Measurements from ENCODE around the gene DLGAP4. TPM values are rescaled to one million over a fixed set of nuclear protein-coding genes. Genes with fewer than 3 reads are reported as not detected.

The DLGAP4 gene
- total RNA-seq, 2 donors from 2014 or later = 23.1 to 60.0 TPM

DNA sequence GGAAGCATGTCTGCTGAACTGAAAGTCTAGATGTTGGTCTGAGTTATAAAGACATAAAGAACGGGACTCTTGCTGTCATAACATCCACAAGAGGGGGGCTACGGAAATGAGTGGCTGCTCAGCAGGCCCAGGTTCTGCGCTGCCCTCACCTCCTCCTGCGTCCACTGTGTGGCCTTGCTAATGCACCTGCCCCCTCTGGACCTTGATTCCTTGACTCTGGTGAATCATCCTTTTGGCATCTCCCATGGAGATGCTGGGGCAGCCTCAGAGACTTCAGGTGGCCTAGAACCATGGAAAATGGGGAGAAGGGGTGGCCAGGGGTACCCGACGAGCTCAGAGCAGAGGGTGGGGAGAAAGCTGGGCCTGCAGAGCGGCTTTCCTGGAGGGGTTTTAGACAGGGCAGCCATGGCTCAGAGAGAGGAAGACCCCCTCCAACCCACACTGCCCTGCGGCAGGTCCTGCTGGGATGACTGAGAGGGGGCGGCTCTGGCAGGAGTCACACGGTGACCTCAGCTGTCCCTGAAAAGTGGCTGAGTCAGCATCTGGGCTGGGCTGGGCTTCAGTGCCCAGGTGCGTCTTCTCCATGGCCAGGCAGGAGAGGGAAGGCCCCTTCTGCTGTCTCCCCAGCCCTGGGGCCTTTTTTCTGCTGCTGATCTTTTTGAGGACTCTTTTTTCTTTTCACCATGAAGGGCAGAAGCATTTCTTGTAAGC lies 46.9 kb downstream of the DLGAP4 start:
- no peak overlapping the region for H3K4me3 ChIP-seq
- TF ChIP-seq, protein P1, sequence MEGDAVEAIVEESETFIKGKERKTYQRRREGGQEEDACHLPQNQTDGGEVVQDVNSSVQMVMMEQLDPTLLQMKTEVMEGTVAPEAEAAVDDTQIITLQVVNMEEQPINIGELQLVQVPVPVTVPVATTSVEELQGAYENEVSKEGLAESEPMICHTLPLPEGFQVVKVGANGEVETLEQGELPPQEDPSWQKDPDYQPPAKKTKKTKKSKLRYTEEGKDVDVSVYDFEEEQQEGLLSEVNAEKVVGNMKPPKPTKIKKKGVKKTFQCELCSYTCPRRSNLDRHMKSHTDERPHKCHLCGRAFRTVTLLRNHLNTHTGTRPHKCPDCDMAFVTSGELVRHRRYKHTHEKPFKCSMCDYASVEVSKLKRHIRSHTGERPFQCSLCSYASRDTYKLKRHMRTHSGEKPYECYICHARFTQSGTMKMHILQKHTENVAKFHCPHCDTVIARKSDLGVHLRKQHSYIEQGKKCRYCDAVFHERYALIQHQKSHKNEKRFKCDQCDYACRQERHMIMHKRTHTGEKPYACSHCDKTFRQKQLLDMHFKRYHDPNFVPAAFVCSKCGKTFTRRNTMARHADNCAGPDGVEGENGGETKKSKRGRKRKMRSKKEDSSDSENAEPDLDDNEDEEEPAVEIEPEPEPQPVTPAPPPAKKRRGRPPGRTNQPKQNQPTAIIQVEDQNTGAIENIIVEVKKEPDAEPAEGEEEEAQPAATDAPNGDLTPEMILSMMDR (IDR thresholded peaks at IDR 0.05) = no peak
- TF ChIP-seq POLR2A (IDR thresholded peaks at IDR 0.05) = no peak
- no peaks in the 10 kb centered on the region for H3K27me3 ChIP-seq
- no peaks in the 10 kb centered on the region for H3K36me3 ChIP-seq (replicated peaks in 1 of 2; ENCODE audit: insufficient read depth in 1 of 2, low read depth in 2 of 2)
- DNase-seq (no peak), ATAC-seq (no peak)
- no peaks in the 10 kb centered on the region for H3K9me3 ChIP-seq
- intact Hi-C loops (cut with DNase I) = no loop called here
- H3K4me1 ChIP-seq = no peaks in the 10 kb centered on the region
- no peak overlapping the region for H3K27ac ChIP-seq
- 69 to 73% methylated on average over 9 to 11 of the region's 11 CpGs for WGBS, 2 donors

- Histone ChIP-seq H3K36me3 (replicated peaks in 1 of 2; ENCODE audit: insufficient read depth in 1 of 2, low read depth in 2 of 2) (no peaks in the 10 kb centered on the region), H3K27ac (no peak overlapping the region), H3K9me3 (no peaks in the 10 kb centered on the region), H3K27me3 (no peaks in the 10 kb centered on the region), H3K4me1 (no peaks in the 10 kb centered on the region), H3K4me3 (no peak overlapping the region)
- ATAC-seq = no peak
- WGBS, 2 donors = 77% methylated on average over 9 of the region's 9 CpGs; no CpG with 5 or more reads in 1 of the 2 donors
- DNase-seq = no peak
- intact Hi-C loops (cut with DNase I) = no loop called here
- no peak for TF ChIP-seq POLR2A (IDR thresholded peaks at IDR 0.05)
- TF ChIP-seq, protein P1 (IDR thresholded peaks at IDR 0.05) = no peak
Measured at GRCh38 chr20:36353740-36354139, 47.6 kb downstream of the DLGAP4 start.

DNA sequence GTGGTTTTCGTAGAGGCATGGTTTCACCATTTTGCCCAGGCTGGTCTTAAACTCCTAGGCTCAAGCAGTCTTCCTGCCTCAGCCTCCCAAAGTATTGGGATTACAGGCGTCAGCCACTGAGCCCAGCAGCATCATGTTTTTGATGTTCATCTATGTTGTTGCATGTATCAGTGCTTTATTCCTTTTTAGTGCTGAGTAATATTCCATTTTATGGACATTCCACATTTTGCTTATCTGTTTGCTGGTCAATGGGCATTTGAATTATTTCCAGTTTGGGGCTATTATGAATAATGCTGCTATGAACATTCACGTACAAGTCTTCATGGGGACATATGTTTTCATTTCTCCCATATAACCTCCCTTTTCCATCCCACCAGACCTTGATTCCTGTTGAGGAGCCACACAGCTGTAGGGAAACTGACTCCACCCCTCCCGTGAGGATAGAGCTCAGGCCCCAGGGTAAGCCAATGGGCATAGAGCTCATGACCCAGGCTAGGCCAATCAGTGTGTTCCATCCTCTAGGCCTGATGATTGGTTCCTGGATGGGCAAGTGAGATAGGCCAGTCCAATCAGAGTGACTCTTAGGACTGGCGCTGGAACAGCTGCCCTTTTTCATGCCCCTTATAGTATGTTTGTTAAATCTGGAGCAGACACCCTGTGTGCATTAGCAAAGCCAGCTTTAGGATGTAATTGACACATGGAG lies 49.5 kb downstream of the DLGAP4 start:
- 84 to 86% methylated on average over 5 of the region's 5 CpGs for WGBS, 2 donors
- no peaks in the 10 kb centered on the region for H3K9me3 ChIP-seq
- H3K27me3 ChIP-seq = no peaks in the 10 kb centered on the region
- H3K27ac ChIP-seq = no peak overlapping the region
- TF ChIP-seq, protein P1 (IDR thresholded peaks at IDR 0.05) = no peak
- TF ChIP-seq POLR2A (IDR thresholded peaks at IDR 0.05) = no peak
- intact Hi-C loops (cut with DNase I) = no loop called here
- H3K4me1 ChIP-seq = no peaks in the 10 kb centered on the region
- H3K4me3 ChIP-seq = no peak overlapping the region
- ATAC-seq (no peak), DNase-seq (no peak)
- H3K36me3 ChIP-seq (replicated peaks in 1 of 2; ENCODE audit: insufficient read depth in 1 of 2, low read depth in 2 of 2) = no peaks in the 10 kb centered on the region

- Histone ChIP-seq H3K27me3 (no peaks in the 10 kb centered on the region), H3K36me3 (replicated peaks in 1 of 2; ENCODE audit: insufficient read depth in 1 of 2, low read depth in 2 of 2) (no peaks in the 10 kb centered on the region), H3K9me3 (no peaks in the 10 kb centered on the region), H3K4me3 (no peak overlapping the region), H3K27ac (no peak overlapping the region), H3K4me1 (no peaks in the 10 kb centered on the region)
- no peak for ATAC-seq
- TF ChIP-seq POLR2A (IDR thresholded peaks at IDR 0.05) = no peak
- TF ChIP-seq, protein P1 (IDR thresholded peaks at IDR 0.05) = no peak
- DNase-seq = no peak
- WGBS, 2 donors = 72 to 90% methylated on average over 5 to 11 of the region's 11 CpGs
- intact Hi-C loops (cut with DNase I) = no loop called here
Measured at GRCh38 chr20:36359668-36360406, 53.7 kb downstream of the DLGAP4 start.

Measured in body of pancreas (tissue), 4 donors.